OCI-LY3 (cell line): Measurements from ENCODE around the gene CEP135.

Experiments used
- H2AFZ ChIP-seq: fragments of 200-600, 300-600 bp; shearing (Covaris generic); 2 replicates; pipeline ENCODE4 v1.6.0; 2014; ENCODE audit warnings: antibody characterized with exemption, low read depth, low read length
- H3K27ac ChIP-seq: fragments of 200-600, 300-600 bp; sonication (generic); 2 replicates; pipeline ENCODE4 v1.5.1; 2014; ENCODE audit warnings: mild to moderate bottlenecking, low read length, moderate library complexity, mixed read lengths
- H3K27me3 ChIP-seq: fragments of 200-600, 300-600 bp; sonication (generic); 2 replicates; pipeline ENCODE4 v1.6.1; 2014; ENCODE audit warnings: low read depth, low read length, mixed read lengths
- H3K36me3 ChIP-seq: fragments of 200-600, 300-600 bp; sonication (generic); replicated peaks from 2 replicates; pipeline ENCODE3; 2014; ENCODE audit warnings: low read depth, low read length, mixed read lengths
- H3K4me1 ChIP-seq: fragments of 300-600, 200-600 bp; sonication (generic); 2 replicates; pipeline ENCODE4 v1.6.1; 2014; ENCODE audit warnings: low read length, mixed read lengths
- H3K4me2 ChIP-seq: fragments of 200-600, 300-600 bp; sonication (generic); 2 replicates; pipeline ENCODE4 v1.6.1; 2014; ENCODE audit warnings: low read length, mixed read lengths
- H3K4me3 ChIP-seq: fragments of 300-600, 200-600 bp; sonication (generic); 2 replicates; pipeline ENCODE4 v1.5.1; 2014; ENCODE audit warnings: antibody characterized with exemption, mild to moderate bottlenecking, low read length, moderate library complexity
- H3K79me2 ChIP-seq: fragments of 300-600, 200-600 bp; shearing (Covaris generic); 2 replicates; pipeline ENCODE4 v1.6.1; 2014; ENCODE audit warnings: mild to moderate bottlenecking, low read length, mixed read lengths
- H3K9ac ChIP-seq: fragments of 300-600, 200-600 bp; shearing (Covaris generic); 2 replicates; pipeline ENCODE4 v1.6.0; 2014; ENCODE audit warnings: mild to moderate bottlenecking, low read length, moderate library complexity
- H3K9me3 ChIP-seq: fragments of 200-600, 300-600 bp; shearing (Covaris generic); 2 replicates; pipeline ENCODE4 v1.6.1; 2014; ENCODE audit warnings: low read length, mixed read lengths; ENCODE audit not compliant: insufficient read depth
- H4K20me1 ChIP-seq: fragments of 200-600, 300-600 bp; sonication (generic); 2 replicates; pipeline ENCODE4 v1.6.1; 2016; ENCODE audit warnings: low read length, mixed read lengths; ENCODE audit not compliant: insufficient read depth
- EZH2phosphoT487 ChIP-seq: fragments of 200-600 bp; shearing (Covaris generic); IDR thresholded peaks from 2 replicates; pipeline ENCODE4 v1.6.1; 2018; ENCODE audit warnings: antibody characterized with exemption, mixed run types, low read depth
- TF ChIP-seq, protein P1 (sequence below): fragments of 200-600, 300-600 bp; sonication (generic); IDR thresholded peaks from 2 replicates; pipeline ENCODE4 v1.5.1; 2014; ENCODE audit warnings: antibody characterized with exemption, low read length, low read depth

Gene CEP135

DNA sequence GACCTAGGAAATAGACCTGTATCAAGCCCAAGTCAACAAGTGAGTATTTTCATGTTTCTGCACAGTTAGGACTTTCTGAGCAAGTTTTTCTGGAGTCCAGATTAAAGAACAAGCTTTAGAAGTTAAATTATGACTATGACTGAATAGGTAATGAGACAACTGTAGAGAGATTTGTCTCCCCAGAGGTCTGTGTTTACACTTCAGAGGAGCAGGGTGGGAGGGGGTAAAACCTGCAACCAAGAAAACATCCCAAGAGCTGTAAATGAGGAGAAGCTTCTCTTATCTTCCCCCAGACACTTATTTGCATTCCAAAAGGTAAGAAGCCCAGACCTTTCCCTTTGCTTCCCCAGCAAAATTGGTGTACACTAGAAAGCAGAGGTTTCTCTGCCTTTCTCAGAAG lies 22.1 kb upstream of the CEP135 start:
- Histone ChIP-seq H3K4me2 (peak overlapping the region; percentile 86), H3K27ac (peak overlapping the region; percentile 90), H2AFZ (0 out of 2 replicates have a peak overlapping the region, but pooled peaks have one; percentile 8), H3K27me3 (no peaks in the 10 kb centered on the region), H3K4me3 (peak overlapping the region; percentile 41), H3K36me3 (no peaks in the 10 kb centered on the region), H3K9ac (peak overlapping the region; percentile 49), H3K4me1 (peaks cover 38% of the 10 kb centered on the region), H3K9me3 (0 out of 2 replicates have a peak, but pooled peaks cover 3% of the 10 kb centered on the region), H3K79me2 (no peaks in the 10 kb centered on the region), H4K20me1 (no peaks in the 10 kb centered on the region)
- no peak for TF ChIP-seq EZH2phosphoT487
- TF ChIP-seq, protein P1, sequence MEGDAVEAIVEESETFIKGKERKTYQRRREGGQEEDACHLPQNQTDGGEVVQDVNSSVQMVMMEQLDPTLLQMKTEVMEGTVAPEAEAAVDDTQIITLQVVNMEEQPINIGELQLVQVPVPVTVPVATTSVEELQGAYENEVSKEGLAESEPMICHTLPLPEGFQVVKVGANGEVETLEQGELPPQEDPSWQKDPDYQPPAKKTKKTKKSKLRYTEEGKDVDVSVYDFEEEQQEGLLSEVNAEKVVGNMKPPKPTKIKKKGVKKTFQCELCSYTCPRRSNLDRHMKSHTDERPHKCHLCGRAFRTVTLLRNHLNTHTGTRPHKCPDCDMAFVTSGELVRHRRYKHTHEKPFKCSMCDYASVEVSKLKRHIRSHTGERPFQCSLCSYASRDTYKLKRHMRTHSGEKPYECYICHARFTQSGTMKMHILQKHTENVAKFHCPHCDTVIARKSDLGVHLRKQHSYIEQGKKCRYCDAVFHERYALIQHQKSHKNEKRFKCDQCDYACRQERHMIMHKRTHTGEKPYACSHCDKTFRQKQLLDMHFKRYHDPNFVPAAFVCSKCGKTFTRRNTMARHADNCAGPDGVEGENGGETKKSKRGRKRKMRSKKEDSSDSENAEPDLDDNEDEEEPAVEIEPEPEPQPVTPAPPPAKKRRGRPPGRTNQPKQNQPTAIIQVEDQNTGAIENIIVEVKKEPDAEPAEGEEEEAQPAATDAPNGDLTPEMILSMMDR: no peak

DNA sequence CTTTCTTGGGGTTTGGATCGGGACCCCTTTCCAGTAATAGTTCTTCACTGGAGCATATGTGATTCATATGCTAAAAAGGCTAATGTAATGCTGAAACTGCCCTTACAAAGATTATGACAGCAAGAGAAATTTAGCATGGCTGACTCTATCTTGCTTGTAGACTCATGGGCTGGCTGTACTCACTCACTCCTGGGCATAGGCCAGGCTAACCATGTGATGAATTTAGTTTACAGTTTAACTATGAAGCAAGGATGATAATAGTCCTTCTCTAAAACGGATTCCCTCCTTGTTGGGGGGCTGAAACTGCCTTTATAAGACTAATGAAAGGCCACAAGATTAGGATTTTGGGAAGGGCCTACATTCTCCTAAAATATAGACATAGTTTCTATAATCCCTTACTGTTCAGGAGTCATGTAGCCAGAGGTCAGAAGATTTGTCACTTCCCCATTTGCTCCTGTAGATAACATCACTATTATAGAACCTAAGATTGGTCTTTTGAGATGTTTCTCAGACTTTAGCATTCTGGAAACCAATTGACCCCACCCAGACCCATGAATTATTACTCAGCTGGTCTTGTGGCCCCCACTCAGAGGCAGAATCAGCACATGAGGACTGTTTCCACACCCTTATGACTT lies 20.8 kb upstream of the CEP135 start:
- no peaks in the 10 kb centered on the region for H3K36me3 ChIP-seq
- H3K79me2 ChIP-seq: no peaks in the 10 kb centered on the region
- no peak for TF ChIP-seq EZH2phosphoT487
- TF ChIP-seq, protein P1: no peak
- no peaks in the 10 kb centered on the region for H3K27me3 ChIP-seq
- H4K20me1 ChIP-seq: no peaks in the 10 kb centered on the region
- peak overlapping the region; percentile 90 for H3K27ac ChIP-seq
- peaks cover 38% of the 10 kb centered on the region for H3K4me1 ChIP-seq
- no peak overlapping the region for H3K9ac ChIP-seq
- H3K4me2 ChIP-seq: no peak overlapping the region
- H3K4me3 ChIP-seq: no peak overlapping the region
- 0 out of 2 replicates have a peak, but pooled peaks cover 3% of the 10 kb centered on the region for H3K9me3 ChIP-seq
- no peak overlapping the region for H2AFZ ChIP-seq

DNA sequence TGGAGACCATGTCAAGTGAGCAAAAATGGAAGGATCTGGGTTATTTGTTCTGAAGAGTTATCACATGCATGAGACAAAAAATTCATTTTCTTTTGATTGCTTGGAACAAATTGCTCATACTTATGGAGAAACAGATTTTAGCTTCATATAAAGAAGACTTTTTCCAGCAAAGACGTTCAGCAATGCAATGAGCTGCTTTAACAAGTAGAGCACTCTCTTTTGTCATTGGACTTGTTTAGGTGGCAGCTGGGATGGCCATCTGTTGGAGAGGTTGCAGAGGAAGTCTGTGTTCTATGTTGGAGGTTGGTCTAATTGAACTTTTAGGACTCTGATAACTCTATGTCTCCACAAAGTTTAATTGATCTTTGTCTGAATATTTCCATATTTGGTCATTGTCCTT lies 19.9 kb upstream of the CEP135 start:
- Histone ChIP-seq H3K9ac (no peak overlapping the region), H3K79me2 (no peaks in the 10 kb centered on the region), H3K36me3 (no peaks in the 10 kb centered on the region), H3K4me2 (no peak overlapping the region), H3K4me3 (no peak overlapping the region), H3K9me3 (0 out of 2 replicates have a peak, but pooled peaks cover 3% of the 10 kb centered on the region), H2AFZ (no peak overlapping the region), H4K20me1 (no peaks in the 10 kb centered on the region), H3K27me3 (no peaks in the 10 kb centered on the region), H3K4me1 (peaks cover 38% of the 10 kb centered on the region), H3K27ac (no peak overlapping the region)
- TF ChIP-seq, protein P1: no peak
- TF ChIP-seq EZH2phosphoT487: no peak

DNA sequence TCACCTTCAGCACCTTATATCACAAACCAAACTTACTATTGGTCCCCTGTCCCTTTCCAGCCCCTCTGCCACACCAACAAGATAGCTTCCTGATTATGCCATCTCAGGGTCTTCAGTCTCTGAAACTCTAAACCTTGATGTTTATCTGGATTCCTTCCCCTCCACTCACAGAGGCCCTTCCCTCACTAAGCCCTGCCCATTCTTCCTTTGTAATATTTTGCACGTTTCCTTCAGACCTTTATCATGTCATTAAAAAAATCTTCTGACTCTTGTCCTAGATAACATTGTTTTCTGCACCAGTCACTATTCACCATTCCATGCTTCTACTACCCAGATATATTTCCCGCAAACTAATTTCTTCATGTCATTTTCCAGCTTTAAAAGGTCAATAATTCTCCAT lies 17.7 kb upstream of the CEP135 start:
- Histone ChIP-seq H3K4me1 (peaks cover 30% of the 10 kb centered on the region), H3K27me3 (no peaks in the 10 kb centered on the region), H2AFZ (no peak overlapping the region), H3K9ac (no peak overlapping the region), H3K27ac (no peak overlapping the region), H3K4me3 (no peak overlapping the region), H3K9me3 (0 out of 2 replicates have a peak, but pooled peaks cover 3% of the 10 kb centered on the region), H3K4me2 (no peak overlapping the region), H4K20me1 (no peaks in the 10 kb centered on the region), H3K79me2 (no peaks in the 10 kb centered on the region), H3K36me3 (no peaks in the 10 kb centered on the region)
- TF ChIP-seq, protein P1: no peak
- no peak for TF ChIP-seq EZH2phosphoT487
